Coronary artery (tissue), 2 donors: ENCODE results near the gene CFAP61.

Source experiments
- DNase-seq: peaks from one replicate; pipeline ENCODE4 v3.0.0-alpha.2; 2017; ENCODE audit warnings: low spot score
- H3K27ac ChIP-seq, 2 donors: fragments of 200-600 bp; sonication (generic); one replicate each; pipeline ENCODE4 v1.5.1; 2016 to 2019
- H3K4me3 ChIP-seq: fragments of 200-600 bp; sonication (generic); 2 replicates; pipeline ENCODE4 v1.5.1; 2016; ENCODE audit warnings: mild to moderate bottlenecking, moderate library complexity
- CTCF ChIP-seq: fragments of 200-600 bp; sonication (generic); IDR thresholded peaks from one replicate; pipeline ENCODE4 v1.5.1; 2019; ENCODE audit warnings: antibody characterized with exemption

CFAP61 gene

GRCh38 chr20:20036756-20037155, 15.6 kb upstream of the CFAP61 start:
- no peak for TF ChIP-seq CTCF
- no peak overlapping the region for H3K27ac ChIP-seq

DNA sequence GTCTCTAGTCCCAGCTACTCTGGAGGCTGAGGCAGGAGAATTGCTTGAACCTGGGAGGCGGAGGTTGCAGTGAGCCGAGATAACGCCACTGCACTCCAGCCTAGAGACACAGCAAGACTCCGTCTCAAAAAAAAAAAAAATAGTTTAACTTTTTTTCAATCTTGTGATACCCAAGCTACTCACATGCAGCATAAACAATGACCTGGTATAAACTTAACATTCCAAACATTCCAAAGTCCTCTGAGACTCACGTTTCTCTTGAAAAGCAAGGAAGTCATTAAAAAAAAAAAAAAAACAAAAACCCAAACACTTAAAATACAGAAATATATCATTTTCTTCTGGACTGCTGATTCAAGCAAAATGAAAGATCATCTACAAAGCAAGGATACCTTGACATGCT, 14.4 kb upstream of the CFAP61 start:
- no peak for TF ChIP-seq CTCF
- H3K27ac ChIP-seq: no peak overlapping the region
- no peak for DNase-seq

More at GRCh38 chr20:20036756-20037155, 15.6 kb upstream of the CFAP61 start:
- H3K4me3 ChIP-seq: no peak overlapping the region
- no peak for DNase-seq

GRCh38 chr20:20038586-20038985, 13.7 kb upstream of the CFAP61 start:
- TF ChIP-seq CTCF: no peak
- no peak overlapping the region for H3K27ac ChIP-seq
- no peak for DNase-seq
- no peak overlapping the region for H3K4me3 ChIP-seq

More for the DNA sequence above, 14.4 kb upstream of the CFAP61 start:
- H3K4me3 ChIP-seq: no peak overlapping the region

GRCh38 chr20:20039752-20040387, 12.5 kb upstream of the CFAP61 start:
- no peak for DNase-seq
- no peak overlapping the region for H3K27ac ChIP-seq
- no peak for TF ChIP-seq CTCF
- no peak overlapping the region for H3K4me3 ChIP-seq

GRCh38 chr20:20051767-20052073, 612 bp upstream of the CFAP61 start:
- peak overlapping the region; percentile 86 for H3K4me3 ChIP-seq
- H3K27ac ChIP-seq: peak overlapping the region; percentile 67 to 85
- no peak for DNase-seq
- no peak for TF ChIP-seq CTCF

- DNase-seq: no peak
- TF ChIP-seq CTCF: no peak
- Histone ChIP-seq H3K4me3 (no peak overlapping the region), H3K27ac (no peak overlapping the region)
Measured at GRCh38 chr20:20060234-20060998, 8.1 kb downstream of the CFAP61 start.
